ENCODE data around the gene CFAP57.

CFAP57 gene

GRCh38 chr1:43152866-43153265 is 19.3 kb upstream of the CFAP57 start:
- DNase-seq (ENCODE audit: low spot score): no peak
- TF ChIP-seq CTCF (IDR thresholded peaks at IDR 0.05; ENCODE audit: extremely low read depth, missing control alignments): no peak

- DNase-seq (ENCODE audit: low spot score): no peak
- TF ChIP-seq CTCF (IDR thresholded peaks at IDR 0.05; ENCODE audit: extremely low read depth, missing control alignments): no peak
Measured at GRCh38 chr1:43153443-43153842, 18.7 kb upstream of the CFAP57 start.

- no peak for DNase-seq (ENCODE audit: low spot score)
- TF ChIP-seq CTCF (IDR thresholded peaks at IDR 0.05; ENCODE audit: extremely low read depth, missing control alignments): no peak
Measured at GRCh38 chr1:43156026-43156425, 16.1 kb upstream of the CFAP57 start.

- TF ChIP-seq CTCF (IDR thresholded peaks at IDR 0.05; ENCODE audit: extremely low read depth, missing control alignments): no peak
- DNase-seq (ENCODE audit: low spot score): no peak
Measured at GRCh38 chr1:43165162-43165561, 7.0 kb upstream of the CFAP57 start.

GRCh38 chr1:43165765-43166164 is 6.4 kb upstream of the CFAP57 start:
- TF ChIP-seq CTCF (IDR thresholded peaks at IDR 0.05; ENCODE audit: extremely low read depth, missing control alignments): no peak
- DNase-seq (ENCODE audit: low spot score): no peak

- no peak for TF ChIP-seq CTCF (IDR thresholded peaks at IDR 0.05; ENCODE audit: extremely low read depth, missing control alignments)
- no peak for DNase-seq (ENCODE audit: low spot score)
Measured at GRCh38 chr1:43171312-43171875, 736 bp upstream of the CFAP57 start.

GRCh38 chr1:43172527-43172972 is 420 bp downstream of the CFAP57 start:
- no peak for TF ChIP-seq CTCF (IDR thresholded peaks at IDR 0.05; ENCODE audit: extremely low read depth, missing control alignments)
- DNase-seq (ENCODE audit: low spot score): peak; percentile 92

Measured in GM20000 (cell line).